Esophagus muscularis mucosa (tissue), 4 donors: ENCODE results near the gene TLR8.

ENCODE experiments used
- CTCF ChIP-seq, 3 experiments: fragments of 200-600 bp in 2 of 3; fragments of 450-650 bp in 1 of 3; sonication (generic) in 2 of 3; IDR thresholded peaks; one replicate each; pipeline ENCODE4 v1.5.1; 2017 to 2019; ENCODE audit warnings: antibody characterized with exemption in 3 of 3, mild to moderate bottlenecking in 2 of 3, moderate library complexity in 1 of 3
- EP300 ChIP-seq: sonication (generic); formaldehyde crosslinking; IDR thresholded peaks from one replicate; pipeline ENCODE4 v1.6.1; 2017; ENCODE audit warnings: antibody characterized with exemption
- POLR2A ChIP-seq: fragments of 450-650 bp; IDR thresholded peaks from one replicate; pipeline ENCODE4 v1.6.1; 2017; ENCODE audit warnings: antibody characterized with exemption, moderate library complexity, mild to moderate bottlenecking, low read depth
- POLR2AphosphoS5 ChIP-seq, 2 donors: sonication (generic); formaldehyde crosslinking; IDR thresholded peaks; one replicate each; pipeline ENCODE4 v1.6.1; 2017; ENCODE audit warnings: antibody characterized with exemption in 2 of 2

GRCh38 chrX:12891171-12891570 lies 15.2 kb upstream of the TLR8 start:
- no peak for TF ChIP-seq EP300
- no peak for TF ChIP-seq CTCF (IDR thresholded peaks at IDR 0.05)
- TF ChIP-seq POLR2A, result no peak
- no peak for TF ChIP-seq POLR2AphosphoS5 (IDR thresholded peaks at IDR 0.05)
